Activated CD4-positive, CD25-positive, alpha-beta regulatory T cell (primary cell): ENCODE measurements around the gene ZNF579.

Experiments used
- DNase-seq, 4 experiments: peaks; one replicate each; lab custom pipeline; 2025; lab: John Stamatoyannopoulos, UW

Gene ZNF579

DNA sequence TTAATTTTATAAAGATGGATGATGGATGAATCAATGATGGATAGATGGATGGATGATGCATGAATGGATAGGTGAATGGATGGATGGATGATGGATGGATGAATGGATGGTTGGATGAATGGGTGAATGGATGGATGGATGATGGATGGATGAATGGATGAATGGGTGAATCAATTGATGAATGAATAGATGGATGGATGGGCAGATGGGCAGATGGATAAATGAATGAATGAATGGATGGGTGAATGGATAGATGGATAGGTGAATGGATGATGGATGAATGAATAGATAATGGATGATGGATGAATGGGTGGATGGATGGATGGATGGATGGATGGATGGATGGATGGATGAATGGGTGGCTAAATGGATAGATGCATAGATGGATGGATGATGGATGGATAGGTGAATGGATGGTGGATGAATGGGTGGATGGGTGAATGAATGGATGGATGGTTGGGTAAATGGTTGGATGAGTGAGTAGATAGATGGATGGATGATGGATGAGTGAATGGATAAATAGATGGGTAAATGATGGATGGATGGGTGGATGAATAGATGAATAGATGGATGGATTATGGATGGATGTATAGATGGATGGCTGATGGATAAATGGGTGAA, 12.8 kb downstream of the ZNF579 start:
- DNase-seq, result no peak

DNA sequence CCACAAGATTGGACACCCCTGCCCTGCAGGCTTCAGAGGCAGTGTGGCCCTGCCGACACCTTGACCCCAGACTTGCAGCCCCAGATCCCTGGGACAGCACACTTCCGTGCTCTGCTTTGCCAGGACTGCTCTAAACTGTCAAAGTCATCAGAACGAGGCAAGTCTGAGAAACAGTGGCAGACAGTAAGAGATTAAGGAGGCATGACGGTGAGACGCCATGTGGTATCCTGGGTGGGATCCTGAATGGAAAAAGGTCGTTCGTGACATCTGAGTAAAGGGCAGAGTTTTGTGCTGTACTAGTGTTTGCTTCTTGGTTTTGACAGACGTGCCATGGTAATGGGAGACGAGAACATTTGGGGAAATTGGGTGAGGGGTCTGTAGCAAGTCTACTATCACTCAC, 13.8 kb downstream of the ZNF579 start:
- DNase-seq, result no peak

DNA sequence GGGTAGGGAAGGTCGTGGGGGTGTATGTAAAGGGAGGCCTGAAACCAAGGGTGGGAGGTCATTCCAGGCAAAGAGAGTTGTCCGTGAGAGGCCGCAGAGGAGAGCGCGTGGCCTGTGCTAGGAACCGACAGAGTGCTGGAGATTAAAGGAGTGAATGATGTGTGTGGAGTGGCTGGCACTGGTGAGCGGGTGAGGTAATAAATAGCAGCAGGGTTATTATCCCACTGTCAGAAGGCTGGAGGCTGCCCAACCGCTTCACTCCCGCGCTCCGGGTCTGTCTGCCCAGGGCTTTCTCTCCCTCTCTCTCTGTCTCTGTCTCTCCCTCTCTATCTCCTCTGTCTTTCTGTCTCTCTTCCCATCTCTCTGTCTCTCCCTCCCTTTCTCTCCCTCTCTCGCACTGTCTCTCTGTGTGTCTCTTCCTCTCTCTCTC, 17.4 kb downstream of the ZNF579 start:
- DNase-seq, result no peak

DNA sequence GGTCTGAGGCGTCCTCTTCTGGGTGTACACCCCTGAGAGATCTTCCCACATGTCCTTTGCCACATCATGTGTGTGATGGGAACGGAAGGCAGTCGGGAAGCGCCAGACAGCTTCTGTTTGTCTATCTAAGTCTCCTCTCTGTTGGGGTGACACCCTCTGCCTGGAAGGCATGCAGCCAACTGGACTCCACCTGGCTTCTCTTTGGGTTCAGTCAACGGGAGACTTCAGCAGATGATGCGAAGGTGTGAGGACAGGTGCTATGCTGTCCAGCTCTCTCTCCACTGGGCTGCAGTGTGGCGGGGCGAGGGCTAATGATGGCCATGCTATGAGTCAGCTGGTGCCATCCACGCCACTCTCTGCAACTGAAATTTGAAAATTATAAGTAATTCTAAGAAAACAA, 21.0 kb downstream of the ZNF579 start:
- DNase-seq, result no peak

DNA sequence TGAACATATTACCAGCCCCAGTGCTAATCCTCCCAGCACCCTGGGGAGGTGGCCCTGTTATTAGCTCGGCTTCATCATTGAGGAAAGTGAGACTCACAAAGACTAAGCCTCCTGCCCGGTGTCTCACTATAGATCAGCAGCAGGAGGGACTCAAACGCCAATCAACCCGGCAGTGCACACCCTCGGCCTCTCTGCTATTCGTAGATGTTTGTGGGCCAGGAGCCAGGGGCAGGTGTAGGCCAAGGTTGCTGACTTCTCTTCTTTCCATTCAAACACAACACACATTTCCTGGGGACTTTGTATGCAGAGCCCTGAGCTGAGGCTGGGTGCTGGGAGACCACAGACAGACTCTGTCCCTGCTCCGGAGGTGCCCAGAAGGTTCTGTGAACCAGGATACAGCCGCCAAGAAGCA, 25.9 kb downstream of the ZNF579 start:
- DNase-seq, result no peak

DNA sequence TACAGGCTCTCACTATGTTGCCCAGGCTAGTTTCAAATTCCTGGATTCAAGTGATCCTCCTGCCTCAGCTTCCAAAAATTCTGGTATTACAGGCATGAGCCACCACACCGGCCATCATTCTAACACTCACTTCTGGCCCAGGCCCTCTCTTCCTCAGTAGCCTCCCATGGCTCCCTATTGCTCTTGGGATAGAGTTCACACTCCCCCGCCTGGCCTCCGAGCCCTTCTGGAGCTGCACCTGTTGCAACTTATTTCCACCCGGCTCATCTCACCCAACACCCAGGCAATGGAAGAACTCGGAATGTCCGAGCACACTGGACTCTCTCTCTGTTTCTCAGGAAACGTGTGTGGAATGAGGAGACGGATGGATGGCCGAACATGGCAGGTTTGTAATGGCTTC, 26.3 kb downstream of the ZNF579 start:
- DNase-seq, result no peak

DNA sequence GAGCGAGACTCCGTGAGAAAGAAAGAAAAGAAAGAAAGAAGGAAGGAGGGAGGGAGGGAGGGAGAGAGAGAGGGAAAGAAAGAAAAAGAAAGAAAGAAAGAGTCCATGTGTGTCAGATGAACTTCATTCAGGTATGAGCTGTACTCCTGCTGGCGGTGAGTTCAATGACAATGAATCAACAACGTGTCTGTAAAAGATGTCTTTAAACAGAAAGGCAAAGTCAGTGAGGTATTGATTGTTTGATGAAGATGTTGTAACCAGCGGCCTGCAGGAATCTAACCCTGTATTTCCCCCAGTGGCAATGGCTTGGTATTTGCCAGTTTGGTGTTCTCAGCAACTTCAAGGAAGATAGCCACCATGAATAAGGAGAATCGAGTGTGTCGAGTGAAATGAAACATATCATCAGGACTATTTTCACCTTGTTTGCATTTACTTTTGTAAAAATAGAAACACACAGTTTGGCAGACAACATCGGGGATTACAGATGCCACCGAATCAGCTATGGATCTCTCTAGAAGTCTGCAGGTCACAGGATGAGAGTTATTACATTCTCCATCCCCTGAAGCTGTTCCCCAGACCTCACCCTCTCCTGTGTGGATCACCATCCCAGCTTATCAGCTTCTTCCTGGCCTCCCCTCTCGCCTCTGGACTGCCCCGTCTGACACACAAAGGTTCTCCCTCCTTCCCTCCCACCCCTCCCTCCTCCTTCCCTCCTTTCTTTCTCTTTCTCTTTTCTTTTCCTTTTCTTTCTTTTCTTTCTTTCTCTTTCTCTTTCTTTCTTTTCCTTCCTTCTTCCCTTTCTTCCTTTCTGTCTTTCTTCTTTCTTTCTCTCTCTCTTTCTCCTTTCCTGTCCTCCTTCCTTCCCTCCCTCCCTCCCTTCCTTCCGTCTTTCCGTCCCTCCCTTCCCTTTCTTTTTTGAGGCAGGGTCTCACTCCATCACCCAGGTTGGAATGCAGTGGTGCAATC, 27.1 kb downstream of the ZNF579 start:
- no peak for DNase-seq

DNA sequence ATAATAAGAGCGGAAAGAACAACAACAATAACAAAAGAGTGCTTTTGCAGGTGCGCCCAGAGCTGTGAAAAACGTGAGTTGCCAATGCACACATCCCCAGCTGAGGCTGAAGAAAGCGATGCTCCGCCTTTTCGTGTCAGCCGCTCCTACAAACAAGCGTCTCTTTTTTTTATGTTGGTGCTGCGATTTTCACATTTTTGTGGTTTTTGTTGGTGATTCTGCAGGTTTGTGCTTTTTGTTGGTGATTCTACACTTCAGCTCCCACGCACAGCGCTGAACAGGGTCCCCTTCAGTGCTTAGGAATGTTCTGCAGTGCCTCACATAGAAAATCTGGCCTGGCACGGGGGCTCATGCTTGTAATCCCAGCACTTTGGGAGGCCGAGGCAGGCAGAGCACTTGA, 28.0 kb downstream of the ZNF579 start:
- DNase-seq, result no peak

DNA sequence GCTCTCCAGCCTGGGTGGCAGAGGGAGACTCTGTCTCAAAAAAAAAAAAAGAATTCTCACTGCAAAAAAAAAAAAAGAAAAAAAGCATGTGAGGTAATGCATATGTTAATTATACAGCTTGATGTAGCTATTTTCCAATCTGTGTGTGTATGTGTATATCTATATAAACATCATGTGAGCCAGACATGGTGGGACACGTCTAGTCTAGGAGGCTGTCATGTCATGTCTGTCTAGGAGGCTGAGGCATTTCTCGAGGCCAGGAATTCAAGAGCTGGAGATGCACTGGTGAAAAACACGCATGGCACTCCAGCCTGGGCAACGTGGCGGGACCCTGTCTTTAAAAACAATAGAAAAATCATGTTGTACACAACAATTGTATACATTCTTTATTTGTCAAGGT, 28.4 kb downstream of the ZNF579 start:
- no peak for DNase-seq

DNA sequence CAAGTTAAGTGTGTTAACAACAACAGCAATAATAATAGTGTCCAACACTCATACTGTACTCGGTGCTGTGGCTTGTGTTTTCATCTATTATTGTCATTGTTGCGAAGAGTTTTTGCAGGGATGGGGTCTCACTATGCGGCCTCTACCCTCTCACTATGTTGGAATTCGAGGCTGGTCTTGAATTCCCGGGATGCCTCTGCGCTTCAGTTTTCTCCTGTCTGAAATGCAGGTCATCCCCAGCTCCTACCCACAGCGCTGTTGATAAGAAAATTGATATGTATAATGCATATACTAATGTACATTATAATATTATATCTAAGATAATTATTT, 30.4 kb downstream of the ZNF579 start:
- DNase-seq, result no peak

DNA sequence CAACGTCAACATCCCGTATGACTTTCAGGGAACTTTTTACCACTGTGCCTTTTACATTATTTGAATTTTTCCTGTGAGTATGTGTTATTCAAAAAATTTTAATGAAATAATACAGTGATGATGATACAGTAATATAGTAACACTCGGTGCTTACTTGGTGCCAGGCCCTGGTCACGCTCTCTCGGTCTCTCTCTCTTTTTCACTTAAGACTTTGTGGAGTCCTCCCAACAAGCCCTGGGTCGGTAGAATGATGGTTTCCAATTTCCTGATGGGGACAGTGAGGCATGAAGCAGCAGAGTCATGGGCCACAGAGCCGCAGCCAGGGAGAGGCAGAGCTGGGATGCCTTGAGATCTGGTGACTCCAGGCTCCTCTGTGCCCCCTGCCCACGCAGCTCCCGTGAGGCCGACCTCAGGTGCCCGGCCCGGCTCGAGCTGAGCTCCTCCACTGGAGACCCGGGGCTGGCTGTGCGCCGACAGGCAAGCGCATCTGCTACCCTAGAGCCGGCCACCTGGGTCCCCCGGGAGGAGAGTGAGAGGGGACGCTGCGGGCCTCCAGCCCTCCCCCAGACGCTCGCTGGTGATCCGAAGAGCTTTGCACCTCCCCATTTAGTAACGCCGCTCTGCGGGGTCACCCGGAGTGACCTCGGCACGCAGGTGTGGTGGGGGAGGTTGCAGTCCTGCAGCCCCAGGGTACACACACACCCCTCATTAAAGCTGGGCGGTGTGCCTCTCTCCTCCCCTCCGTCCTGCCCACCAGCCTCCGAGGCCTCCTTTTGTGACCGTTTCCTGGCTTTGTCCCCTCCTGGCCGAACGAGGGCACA, 30.9 kb downstream of the ZNF579 start:
- DNase-seq, result no peak

DNA sequence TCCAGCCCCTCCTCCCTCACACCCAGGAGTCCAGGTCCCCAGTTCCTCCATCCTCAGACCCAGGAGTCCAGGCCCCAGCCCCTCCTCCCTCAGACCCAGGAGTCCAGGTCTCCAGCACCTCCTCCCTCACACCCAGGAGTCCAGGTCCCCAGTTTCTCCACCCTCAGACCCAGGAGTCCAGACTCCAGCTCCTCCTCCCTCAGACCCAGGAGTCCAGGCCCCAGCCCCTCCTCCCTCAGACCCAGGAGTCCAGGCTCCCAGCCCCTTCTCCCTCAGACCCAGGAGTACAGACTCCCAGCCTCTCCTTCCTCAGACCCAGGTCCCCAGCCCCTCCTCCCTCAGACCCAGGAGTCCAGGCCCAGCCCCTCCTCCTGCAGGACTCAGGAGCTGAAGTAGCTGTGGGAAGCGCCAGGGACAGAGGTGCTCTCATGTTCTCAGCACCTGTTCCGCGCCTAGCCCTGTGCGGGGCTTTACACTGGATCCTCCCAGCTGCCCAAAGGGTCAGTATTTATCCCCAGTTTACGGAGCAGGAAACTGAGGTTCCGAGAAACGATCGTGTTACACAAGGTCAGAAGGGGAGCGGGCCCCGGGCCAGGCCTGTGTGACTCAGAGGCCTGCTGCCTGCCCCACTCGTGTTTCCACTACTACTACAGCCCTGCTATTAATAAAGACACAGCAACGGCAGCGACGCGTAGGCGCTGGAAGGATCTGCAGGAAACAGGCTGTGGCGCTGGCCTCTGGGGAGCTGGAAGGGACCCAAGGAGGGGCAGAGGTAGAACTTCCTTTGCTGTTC, 33.6 kb downstream of the ZNF579 start:
- no peak for DNase-seq

DNA sequence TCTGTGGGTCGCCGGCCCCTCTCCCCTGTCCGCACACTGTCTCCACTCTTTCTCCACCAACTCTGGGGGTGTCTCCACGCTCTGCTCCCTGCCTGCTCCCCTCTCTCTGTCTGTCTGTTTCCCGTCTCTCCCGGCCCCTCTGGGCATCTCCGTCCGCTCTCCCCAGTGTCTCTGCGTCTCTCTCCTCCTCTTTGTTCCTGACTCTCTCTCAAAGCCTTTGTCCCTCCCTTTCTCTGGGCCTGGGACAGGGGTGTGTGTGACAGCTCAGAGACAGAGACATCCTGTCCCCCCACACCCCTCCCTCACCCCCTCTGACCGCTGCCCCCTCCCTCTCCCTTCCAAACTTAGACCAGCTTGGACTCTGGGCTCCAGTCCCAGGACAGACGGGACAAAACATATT, 34.6 kb downstream of the ZNF579 start:
- no peak for DNase-seq

DNA sequence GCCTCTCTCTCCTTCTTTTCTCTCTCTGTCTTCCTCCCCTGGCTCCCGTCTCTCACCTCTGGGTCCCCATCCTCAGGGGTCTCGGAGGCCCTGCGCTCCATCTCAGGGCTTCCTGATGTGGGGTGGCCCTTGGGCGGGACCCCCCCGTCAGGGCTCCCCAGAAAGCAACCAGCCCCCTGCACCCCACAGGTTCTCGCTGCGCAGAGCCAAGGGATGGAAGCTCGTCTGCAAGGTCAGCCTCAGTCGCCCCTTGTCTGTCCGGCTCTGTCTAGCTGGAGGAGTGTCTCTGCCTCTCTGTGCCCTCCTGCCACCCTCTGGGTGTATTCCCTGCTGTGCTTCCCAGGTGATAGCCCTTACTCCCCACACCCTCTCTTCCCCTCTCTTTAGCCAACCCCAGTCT, 35.2 kb downstream of the ZNF579 start, which contains the start of gene SBK3:
SBK3 (minus strand) TSS at position 101 of the 400 bp plus-strand sequence; CDS start at position 101, 0 bp downstream.
- no peak for DNase-seq

DNA sequence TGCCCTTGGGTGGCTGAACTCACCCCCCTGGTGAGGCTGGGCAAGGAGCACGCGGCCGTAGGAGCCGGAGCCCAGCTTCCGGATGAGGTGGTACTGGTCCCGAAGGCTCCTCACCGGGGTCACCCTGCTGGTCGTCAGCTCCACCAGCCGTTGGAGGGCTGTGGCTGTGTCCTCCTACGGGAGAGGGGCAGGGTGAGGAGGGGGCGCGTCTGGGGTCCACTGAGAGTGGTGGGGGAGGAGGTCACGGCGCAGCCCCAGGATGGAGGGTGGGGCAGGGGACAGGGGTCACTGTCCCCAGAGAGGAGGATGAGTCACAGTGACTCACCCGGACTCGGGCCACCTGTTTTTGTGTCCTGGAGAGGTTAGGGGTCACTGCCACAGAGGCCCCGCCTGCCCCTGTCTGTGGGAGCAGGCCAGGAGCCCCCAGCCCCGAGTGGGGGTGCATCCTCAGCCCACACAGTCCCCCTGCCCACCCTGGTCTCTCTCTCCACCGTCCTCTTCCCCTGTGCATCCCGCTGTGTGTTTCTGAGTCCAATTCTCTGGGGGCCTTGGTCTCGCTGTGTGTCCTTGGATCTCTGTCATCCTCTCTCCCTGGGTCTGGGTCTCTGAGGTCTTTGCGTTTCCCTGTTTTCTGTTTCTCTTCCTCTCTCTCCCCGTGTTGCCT, 35.7 kb downstream of the ZNF579 start:
- no peak for DNase-seq

DNA sequence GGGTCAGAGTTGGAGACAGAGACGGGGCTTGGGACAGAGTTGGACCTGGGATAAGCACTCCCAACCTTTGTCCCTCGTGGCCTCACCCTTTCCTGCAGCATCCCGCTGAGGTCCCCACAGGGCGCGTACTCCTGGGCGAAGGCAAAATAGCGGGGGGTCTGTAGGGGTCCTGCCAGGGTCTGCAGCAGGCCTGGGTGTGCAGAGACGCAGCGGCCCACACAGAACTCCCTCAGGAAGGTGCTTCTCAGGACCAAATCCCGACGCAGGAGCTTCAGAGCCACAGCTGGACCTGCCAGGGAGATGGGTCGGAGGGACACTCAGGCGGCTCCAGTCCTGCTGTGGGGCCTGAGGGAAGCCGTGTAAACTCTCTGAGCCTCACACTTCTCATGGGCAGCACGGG, 36.6 kb downstream of the ZNF579 start:
- DNase-seq, result no peak

DNA sequence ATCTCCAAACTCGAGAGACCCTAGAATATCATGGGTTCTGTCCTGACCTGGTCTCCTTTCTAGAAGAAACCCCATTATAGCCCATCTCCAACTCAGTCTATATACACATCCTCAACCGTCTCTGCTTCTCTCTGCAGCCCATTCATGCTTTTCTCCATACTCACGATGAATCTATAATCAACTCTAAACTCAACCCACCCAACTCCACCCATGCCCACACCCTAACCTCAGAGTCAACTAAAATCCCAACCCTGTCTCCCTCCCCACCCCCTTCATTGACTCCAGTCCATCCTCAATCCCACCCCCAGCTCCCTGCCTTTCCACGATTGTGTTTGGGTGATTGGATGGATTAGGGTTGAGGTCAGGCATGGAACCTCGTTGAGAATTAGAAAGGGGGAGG, 37.1 kb downstream of the ZNF579 start:
- DNase-seq, result no peak

DNA sequence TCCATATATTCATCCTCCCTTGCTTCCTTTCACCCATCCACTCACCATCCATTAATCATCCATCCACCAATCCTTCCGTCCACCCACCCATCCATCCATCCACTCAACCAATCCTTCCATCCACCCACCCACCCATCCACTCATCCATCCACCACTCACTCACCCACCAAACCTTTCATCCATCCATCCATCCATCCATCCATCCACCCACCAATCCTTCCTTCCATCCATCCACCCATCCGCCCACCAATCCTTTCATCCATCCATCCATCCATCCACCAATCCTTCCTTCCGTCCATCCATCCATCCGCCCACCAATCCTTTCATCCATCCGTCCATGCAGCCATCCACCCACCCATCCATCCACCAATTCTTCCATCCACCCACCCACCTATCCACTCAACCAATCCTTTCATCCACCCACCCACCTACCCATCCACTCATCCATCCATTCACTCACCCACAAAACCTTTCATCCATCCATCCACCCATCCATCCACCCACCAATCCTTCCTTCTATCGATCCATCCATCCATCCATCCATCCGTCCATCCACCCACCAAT, 38.3 kb downstream of the ZNF579 start:
- DNase-seq, result no peak

DNA sequence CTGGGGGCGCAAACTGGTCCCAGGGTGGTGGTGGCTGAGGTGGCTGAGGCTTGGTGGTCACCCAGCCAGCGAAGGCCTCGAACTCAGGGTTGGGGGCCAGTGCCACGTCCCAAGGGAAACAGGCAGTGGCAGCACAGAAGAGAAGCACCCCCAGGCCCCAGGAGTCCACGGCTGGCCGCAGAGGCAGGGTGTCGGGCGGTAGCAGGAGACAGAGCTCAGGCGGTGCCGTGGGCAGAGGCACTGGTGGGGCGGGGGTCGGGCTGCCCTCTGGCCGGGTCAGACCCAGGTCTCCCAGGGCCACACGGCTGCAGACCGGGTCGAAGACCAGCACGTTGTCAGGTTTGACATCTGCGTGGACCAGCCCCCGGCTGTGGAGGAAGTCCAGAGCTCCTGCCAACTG, 39.6 kb downstream of the ZNF579 start:
- DNase-seq, result no peak

DNA sequence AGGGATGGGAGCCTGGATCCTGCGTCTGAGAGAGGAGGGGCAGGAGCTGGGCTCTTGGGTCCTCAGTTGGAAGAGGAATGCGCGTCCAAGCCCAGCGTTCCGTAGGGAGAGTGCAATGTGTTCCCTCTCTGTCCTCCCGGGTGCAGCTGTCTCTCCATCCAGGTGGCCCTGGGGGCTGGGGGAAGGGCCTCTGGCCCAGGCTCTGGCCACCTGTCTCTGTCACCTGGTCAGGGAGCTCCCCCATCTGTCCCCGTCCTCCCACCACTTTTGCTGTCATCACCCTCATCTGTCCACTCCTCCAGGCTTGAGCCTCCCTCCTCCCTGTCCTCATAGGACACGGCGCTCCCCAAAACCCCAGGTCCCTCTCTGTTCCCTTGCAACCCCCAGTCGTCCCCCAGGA, 40.0 kb downstream of the ZNF579 start:
- DNase-seq, result no peak
